HG02610 (cell line): ENCODE measurements around the gene ATP1B3.
"Not testable (repeated sequence)": the region's sequence is repeated elsewhere in the genome, so short reads cannot be mapped to it uniquely, and the experiment has no call there.

Experiments used
- ATAC-seq: cut with Tn5 transposase; IDR thresholded peaks from one replicate; pipeline ENCODE4 v1.9.1; 2021; ENCODE audit warnings: mild to moderate bottlenecking, moderate library complexity; ENCODE audit not compliant: unreplicated experiment

Gene ATP1B3

DNA sequence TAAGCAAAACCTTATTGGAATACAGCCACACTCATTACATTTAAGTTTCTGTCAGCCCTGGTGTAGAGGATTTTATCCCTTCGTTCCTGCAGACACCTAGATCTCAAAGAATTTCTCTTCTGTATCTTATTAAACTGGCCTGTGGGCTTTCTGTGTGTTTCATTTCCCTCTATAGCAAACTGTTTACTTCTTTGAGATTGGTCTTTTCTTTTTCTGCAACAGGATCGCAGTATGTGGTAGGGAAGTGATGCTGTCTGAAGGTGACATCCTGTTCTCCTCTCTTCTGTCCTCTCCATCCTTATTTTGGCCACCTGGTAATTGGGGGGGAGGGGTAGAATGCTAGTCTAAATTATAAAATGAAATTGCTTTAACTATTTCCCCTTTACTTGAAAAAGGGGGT, 25.5 kb downstream of the ATP1B3 start:
- no peak for ATAC-seq

DNA sequence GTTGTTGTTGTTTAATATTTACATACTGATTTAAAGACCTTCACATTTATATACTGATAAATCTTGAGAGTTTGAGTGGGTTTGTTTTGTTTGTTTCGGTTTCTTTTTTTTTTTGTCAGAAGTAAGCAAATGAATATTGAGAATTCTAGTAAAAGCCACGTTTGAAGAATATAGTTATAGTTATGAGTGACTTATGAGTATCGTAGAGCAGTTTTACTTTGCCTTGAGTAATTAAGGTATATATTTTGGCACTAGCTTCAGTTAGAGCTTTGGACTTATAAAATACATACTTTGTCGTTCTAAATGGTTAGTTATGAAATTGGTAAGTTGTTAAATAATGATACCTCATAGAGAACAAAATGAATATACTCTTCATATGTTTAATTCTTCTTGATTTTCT, 27.8 kb downstream of the ATP1B3 start:
- ATAC-seq: no peak

DNA sequence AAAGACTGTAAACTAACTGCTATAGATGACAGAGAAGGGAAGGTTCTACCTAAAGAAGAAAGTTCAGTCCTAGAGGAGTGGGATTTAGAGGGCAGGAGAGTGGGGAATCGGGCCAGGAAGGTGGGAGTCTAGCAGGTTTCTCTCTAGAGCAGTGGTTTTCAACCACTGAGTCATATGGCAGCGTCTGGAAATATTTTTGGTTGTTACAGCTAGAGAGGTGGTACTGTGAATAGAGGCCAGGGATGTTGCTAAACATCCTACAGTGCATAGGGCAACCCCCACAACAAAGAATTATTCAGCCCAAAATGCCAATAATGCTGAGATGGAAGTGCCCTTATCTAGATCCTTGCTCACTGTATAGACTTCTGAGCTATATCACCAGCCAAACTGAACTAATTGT, 28.7 kb downstream of the ATP1B3 start:
- no peak for ATAC-seq

DNA sequence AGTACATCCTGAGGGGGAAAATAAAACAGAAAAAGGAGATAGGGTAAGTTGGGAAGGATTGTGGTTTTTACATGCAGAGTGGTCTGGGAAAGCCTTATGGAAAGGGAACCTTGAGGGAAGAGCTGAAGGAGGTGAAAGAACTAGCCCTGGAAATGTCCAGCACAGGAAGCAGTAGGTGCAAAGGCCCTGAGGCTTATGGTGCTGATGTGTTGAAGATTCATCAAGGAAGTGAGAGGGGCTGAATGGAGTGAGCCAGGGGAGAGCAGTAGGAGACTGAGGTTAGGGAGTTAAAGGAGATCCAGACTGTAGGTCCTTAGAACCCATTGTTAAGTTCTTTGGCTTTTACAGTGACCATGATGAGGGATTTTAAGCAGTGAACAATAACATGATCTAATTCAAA, 33.0 kb downstream of the ATP1B3 start:
- no peak for ATAC-seq

DNA sequence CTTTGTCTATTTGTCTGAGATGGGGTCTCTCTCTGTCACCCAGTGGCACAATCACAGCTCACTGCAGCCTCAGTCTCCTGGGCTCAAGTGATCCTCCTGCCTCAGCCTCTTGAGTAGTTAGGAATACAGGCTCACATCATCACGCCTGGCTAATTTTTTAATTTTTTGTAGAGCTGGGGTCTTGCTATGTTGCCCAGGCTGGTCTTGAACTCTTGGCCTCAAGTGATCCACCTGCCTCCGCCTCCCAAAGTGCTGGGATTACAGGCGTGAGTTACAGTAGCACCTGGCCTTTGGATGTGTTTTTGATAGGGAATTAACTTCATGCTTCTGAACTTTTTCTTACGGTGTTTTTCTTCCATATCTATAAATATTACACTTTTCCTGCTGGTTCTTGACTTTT, 33.5 kb downstream of the ATP1B3 start:
- ATAC-seq: not testable (repeated sequence)

DNA sequence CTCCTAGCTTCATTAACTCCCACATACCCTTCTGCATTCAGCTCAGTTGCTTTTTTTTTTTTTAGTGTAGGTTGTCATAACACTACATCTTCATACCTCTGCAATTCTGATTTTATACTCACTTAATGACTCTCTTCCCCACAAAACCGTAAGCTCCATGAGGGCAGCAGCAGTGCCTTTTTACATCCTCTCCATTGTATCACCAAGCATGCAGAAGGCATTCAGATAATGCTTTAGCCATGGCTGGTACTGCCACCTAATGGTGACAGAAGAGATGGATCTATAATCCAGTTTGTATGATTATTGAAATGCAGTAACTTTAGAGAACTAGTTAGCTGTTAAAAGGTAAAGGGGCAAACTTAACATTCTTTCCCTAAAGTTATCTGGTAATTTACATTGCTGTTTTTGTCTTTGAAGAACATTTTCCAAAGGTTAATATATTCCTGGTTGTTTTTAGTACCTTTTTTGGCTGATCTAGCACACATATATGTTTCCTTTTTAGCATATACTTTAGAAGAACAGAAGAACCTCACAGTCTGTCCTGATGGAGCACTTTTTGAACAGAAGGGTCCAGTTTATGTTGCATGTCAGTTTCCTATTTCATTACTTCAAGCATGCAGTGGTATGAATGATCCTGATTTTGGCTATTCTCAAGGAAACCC, 36.8 kb downstream of the ATP1B3 start:
- ATAC-seq: no peak

DNA sequence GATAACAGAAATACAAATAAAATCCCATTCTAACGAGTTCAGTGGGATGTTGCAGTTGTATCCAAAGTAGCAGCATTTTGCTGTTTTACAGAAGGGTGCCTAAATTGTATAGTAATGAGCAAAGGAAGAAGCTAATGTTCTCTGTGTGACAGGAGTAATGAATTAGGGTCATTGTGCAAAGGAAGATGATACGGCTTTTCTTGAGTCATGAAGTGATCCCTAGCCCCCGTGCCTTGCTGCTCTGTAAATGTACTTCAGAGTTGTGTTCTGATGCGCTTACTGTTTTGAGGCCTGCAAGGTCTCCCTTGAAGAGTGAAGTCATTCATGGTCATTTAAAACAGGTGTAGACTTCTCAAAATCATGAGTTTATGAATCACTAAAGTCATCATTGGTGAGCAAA, 37.9 kb downstream of the ATP1B3 start:
- no peak for ATAC-seq

DNA sequence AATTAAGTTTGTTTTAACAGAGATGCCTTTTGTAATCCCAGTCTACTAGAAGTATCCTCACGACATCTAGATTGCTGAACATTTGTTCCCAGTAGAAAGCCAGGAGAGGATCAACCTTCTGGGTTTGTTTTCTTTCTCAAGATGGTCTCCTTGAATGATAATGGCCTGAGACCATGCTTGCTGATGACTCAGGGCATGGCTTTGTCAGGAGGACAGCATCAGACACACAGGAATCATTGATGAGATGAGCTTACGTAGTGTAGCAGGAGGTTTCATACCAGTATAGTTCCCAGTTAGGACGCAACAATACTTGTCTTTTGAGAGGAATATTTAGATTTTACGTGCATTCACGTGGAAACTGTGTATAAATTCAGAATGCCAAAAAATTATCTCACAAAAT, 38.6 kb downstream of the ATP1B3 start:
- no peak for ATAC-seq

DNA sequence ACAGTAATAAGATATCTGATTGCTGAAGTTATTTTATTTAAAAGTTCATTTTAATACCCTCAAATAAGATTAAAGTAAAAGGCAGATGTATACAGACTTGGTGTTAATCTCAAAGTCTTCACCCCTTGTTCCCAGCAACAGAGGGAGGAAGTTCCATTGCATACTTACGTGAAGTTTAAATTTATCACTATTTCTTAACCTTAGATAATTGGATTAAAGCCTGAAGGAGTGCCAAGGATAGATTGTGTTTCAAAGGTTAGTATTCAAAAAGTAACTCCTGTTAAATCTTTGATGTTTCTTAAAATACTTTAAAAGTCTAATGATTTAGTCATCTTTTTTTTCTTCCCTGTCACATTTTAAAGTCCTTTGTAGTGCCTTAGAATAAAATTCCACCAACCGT, 39.3 kb downstream of the ATP1B3 start:
- no peak for ATAC-seq

DNA sequence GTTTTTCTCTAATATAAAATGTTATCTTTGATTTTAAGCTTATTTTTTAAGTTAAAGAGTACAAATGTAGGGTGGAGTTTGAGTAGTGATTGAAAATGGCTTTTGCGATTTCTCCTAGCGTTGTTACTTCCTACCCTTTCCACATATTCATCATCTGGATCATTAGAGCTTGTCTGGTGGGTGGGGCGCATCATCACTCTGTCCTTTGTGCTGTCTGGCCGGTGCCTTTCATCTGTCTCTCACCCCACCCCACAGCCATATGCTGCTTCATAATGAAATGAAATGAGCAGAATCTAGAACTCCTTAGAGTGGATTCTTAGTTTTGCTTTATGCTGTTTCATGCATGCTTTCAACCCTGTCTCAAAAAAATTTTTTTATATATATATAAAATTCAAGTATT, 44.3 kb downstream of the ATP1B3 start:
- ATAC-seq: no peak

DNA sequence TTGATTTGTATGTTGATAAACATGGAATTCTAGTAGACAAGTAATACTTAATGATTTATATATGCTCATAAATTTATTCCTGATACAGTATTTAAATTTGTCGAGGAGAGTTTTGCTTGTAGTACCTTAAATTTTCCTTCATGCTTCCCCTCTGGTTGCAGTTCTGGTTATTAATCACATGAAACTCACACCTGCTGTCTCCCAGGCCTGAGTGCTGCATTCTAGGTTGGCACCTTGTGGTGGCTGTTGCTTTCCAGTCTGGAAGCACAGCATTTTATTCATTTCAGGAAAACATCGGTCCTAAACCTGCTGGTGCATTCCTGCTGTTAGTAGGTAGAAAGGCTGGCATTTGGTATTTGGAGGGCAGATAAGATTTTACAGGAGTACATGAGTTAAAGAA, 44.9 kb downstream of the ATP1B3 start:
- no peak for ATAC-seq

DNA sequence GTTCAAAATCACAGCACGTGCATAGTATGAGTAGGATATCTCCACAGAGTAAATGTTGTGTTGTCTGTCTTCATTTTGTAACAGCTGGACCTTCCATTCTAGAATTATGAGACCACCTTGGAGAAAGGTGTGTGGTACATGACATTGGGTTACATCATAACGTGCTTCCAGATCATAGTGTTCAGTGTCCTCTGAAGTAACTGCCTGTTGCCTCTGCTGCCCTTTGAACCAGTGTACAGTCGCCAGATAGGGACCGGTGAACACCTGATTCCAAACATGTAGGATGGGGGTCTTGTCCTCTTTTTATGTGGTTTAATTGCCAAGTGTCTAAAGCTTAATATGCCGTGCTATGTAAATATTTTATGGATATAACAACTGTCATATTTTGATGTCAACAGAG, 49.2 kb downstream of the ATP1B3 start:
- ATAC-seq: not testable (repeated sequence)

DNA sequence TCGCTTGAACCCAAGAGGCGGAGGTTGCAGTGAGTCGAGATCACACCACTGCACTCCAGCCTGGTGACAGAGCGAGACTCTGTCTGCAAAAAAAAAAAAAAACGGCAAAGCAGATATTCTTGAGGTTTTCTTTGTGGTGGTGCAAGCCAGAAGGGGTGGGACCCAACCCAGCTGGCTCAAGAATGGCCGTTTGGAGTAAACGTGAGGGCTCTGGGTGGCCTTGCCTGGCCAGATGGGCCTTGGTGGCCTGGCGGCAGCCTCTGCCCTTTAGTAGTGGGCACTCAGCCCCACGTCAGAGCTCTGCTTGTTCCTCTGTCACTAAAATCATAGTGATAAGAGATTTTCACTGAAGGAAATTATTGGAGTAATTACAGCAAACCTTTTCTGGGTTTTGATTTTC, 50.5 kb downstream of the ATP1B3 start:
- ATAC-seq: no peak

DNA sequence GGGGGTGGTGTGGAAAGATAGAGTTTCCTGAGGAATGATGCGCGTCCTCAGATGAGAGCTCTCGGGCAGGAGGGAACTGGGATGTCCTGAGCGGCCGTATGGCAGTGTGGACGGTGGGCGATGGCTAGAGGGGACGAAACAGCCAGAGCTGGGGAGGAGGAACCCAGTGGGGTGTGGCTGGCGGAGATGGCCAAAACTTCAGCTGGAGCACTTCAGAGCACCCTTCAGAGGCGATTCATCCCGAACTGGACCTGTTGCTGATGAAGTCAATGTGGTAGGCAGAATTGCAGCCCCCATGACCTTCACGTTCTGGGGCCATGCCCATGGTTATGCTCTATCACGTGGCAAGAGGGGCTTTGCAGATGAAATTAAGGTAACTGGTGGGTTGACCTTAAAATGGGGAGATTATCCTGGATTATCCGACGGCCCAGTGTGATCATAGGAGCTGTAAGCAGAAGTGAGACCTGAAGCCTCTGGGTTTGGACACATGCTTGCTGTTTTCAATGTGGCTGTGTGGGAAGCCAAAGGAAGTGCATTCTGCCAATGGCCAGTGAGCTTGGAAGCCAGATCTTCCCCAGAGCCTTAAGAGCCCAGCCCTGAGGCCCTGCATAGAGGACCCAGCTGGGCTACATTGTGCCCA, 52.3 kb downstream of the ATP1B3 start:
- ATAC-seq: no peak

DNA sequence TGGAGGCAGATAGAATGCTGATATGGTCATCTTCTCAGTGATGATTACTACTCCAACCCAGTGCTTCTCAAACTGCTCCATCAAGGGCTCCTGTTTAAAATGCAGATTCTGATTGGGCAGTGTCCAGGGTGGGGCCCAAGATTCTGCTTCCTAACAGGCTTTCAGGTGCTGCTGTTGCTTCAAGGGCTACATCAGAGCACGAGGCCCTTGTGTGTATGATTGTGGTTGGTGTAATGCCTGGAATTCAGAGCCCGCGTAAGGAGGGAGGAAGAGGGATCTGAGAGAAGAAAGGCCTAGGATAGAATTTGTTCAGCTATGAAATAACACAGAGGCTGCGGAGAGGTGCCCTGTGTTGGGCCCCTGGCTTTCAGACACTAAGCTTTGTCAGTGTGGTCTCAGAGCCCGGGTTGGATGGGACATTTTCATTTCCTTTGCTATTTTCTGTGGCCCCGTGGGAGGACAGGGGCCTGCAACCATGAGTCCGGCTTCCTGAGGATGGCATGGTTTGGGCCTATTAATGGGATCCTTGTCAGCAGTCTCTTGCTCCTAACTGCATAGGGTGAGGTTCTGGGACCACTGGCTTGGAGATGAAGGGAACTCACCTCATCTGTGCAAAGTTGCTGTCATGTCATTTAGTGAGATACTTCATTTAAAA, 53.0 kb downstream of the ATP1B3 start:
- ATAC-seq: no peak

DNA sequence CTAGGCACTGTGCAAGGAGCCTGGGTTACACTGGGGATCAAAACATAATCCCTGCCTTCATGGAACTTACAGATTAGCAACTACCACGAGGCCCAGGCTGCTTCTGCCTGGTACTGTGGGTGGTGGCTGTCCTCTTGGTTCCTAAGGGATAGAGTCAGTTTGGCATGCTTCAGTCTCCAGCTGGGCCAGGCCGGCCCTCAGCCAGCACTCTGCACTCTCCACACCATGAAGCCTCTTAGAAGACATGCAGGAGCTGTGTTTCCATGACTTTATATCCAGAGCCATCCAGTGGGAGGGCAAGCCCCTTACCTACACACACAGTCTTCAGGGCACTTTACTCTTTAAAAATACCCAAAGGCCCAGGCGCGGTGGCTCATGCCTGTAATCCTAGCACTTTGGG, 54.4 kb downstream of the ATP1B3 start:
- ATAC-seq: no peak

DNA sequence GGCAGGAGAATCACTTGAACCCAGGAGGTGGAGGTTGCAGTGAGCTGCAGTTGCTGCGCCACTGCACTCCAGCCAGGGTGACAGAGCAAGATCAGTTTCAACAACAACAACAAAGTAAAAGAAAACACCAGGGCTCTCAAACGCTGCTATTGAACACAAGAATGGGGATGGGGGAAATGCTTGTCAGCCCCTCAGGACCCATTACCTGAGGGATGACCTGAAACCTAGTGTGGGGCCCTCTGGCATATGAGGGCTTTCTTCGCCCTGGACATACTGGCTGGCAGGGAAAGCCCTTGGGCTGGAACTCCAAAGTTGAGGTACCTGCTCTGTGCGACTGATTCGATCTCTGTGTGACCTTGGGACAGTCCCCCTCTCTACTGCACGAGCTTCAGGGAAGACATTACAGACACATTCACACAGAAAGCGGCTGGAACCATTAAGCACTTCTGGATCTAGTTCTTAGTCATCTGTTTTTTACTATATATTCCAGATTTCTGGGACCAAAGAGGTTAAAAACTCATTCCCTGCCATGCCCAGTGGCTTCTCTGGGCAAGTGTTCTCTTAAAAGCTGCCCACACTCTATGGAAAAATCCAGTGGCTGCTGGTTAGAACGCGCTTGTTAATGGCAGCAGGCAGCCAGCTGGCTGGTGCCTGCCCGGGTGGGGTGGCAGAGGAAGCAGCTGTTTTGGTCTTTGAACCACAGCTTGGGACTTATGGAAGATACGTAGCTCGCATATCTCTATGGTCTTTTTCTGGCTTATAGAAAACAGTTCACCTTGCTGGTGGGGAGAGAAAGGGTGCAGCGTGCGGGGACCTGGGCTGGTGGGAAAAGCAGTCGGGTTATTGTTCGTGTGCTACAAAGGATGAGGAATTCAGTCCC, 57.2 kb downstream of the ATP1B3 start:
- ATAC-seq: no peak

DNA sequence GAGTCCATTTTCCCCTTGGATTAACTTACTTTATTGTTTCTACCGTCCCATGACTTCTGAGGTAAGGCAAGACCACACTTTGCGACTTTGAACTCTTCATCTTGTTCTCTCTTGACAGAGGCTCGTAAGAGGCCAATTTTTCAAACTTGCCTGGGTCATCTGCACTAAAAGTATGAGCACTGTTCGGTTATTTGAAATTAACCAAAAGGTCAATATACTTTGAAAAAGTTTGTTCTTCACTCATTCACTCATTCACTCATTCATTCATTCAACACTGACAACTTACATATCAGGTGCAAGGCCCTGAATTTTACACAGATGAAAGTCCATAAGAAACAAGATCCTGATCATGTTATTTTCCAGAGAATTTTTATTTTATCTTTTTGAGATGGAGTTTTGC, 57.9 kb downstream of the ATP1B3 start:
- no peak for ATAC-seq

DNA sequence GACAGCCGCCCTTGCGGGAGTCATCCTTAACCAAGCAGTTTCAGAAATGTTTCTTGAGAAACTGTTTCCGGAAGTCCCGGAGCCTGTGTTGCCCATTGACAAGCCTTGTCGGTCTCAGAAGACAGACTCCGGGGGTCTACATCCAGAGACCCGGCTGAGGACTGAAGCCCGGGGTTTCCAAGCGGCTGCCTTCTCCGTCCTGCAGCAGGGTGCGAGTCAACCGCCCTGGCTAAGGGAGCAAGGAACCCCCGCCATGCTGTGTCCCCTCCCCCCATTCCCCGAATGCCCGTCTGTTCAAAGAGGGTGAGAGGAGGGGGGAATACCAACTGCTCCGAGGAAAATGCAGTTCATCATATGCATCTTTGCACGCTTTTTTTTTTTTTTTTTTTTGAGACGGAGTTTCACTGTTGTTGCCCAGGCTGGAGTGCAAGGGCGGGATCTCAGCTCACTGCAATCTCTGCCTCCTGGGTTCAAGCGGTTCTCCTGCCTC, 61.6 kb downstream of the ATP1B3 start:
- ATAC-seq: no peak

DNA sequence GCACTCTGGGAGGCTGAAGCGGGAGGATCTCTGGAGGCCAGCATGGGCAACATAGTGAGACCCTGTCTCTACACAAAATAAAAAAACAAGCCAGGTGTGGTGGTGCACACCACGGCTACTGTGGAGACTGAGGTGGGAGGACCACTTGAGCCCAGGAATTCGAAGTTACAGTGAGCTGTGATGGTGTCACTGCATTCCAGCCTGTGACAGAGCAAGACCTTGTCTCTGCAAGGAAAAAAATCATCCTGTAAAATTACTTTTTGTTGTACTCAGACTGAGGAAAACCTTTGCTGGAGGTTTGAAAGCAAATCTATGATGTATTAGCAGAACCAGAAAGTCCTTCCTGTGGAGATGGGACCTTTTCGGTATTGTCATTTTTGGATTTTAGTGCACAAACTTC, 63.3 kb downstream of the ATP1B3 start:
- no peak for ATAC-seq

DNA sequence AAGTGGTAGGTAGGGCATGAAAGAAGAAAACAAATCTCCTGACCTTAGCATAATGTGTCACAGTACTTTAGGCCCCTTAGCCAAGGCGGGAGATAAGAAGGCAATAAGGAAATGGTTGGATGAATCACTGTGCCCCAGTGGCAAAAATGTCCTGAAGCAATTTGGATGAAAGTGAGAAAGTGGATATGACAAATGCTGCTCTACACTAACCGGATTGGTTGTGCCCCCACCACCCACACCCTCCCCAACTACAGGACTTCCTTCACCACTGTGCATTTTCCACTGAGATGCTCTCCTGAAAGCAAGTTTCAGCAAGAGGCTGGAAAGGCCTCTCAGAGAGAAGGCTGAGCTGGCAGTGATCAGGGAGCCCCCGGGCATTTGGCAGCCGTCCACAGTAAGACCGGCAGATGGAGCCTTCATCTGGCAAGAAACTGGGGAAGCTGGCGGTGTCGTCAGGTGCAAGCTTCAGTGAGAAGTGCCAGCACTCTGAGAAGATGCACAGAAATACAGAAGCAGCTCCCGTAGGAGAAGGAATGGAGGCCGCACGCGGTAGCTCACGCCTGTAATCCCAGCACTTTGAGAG, 63.8 kb downstream of the ATP1B3 start:
- ATAC-seq: no peak
